Activated CD4-positive, alpha-beta memory T cell treated with anti-CD3 and anti-CD28 coated beads for 36 hours (primary cell): Measurements from ENCODE around the gene SLC27A3. TPM values are rescaled to one million over a fixed set of nuclear protein-coding genes. Genes with fewer than 3 reads are reported as not detected.

Source experiments
- CTCF ChIA-PET: fragments of 350-600 bp; sonication (Branson Sonifier 250); formaldehyde crosslinking; loops from one replicate; lab custom pipeline; 2021; ENCODE audit warnings: antibody characterized with exemption, inconsistent platforms; lab: Charles Lee
- POLR2A ChIA-PET: fragments of 350-600 bp; sonication (Branson Sonifier 250); formaldehyde crosslinking; loops from one replicate; lab custom pipeline; 2021; ENCODE audit warnings: antibody characterized with exemption; lab: Charles Lee
- DNase-seq: peaks from one replicate; pipeline ENCODE4 v3.0.0-alpha.2; 2020
- H3K27ac Mint-ChIP-seq: one replicate; pipeline ENCODE4 v1.8.0; 2021; ENCODE audit warnings: mixed read lengths
- H3K27me3 Mint-ChIP-seq: one replicate; pipeline ENCODE4 v1.8.0; 2021; ENCODE audit warnings: mixed read lengths
- H3K36me3 Mint-ChIP-seq: one replicate; pipeline ENCODE4 v1.8.0; 2021; ENCODE audit warnings: mixed read lengths
- H3K4me1 Mint-ChIP-seq: one replicate; pipeline ENCODE4 v1.8.0; 2021; ENCODE audit warnings: low read depth, mixed read lengths
- H3K4me3 Mint-ChIP-seq: one replicate; pipeline ENCODE4 v1.8.0; 2021; ENCODE audit warnings: mild to moderate bottlenecking, mixed read lengths
- H3K9me3 Mint-ChIP-seq: one replicate; pipeline ENCODE4 v1.8.0; 2021; ENCODE audit warnings: mixed read lengths
- intact Hi-C: fragments of 100-400 bp; cut with micrococcal nuclease; formaldehyde crosslinking; loops from one replicate; pipeline ENCODE4 v1.15.1; 2023
- total RNA-seq, 2 experiments: library from RNA; stranded (reverse); gene quantifications; one replicate each; pipeline ENCODE4 v1.2.3, GENCODE V29; 2021

Gene SLC27A3
- total RNA-seq, result 1 to 10 TPM; 5.9 to 7.8 TPM

GRCh38 chr1:153774780-153775457 is at the start of gene SLC27A3:
Gene SLC27A3, plus strand, starts transcription at chr1:153775407. Its CDS starts 91 bp downstream, at chr1:153775498.
- H3K4me1 Mint-ChIP-seq, result peaks cover 12% of the 10 kb centered on the region
- no peaks in the 10 kb centered on the region for H3K27me3 Mint-ChIP-seq
- no peaks in the 10 kb centered on the region for H3K9me3 Mint-ChIP-seq
- H3K27ac Mint-ChIP-seq, result peak within 1 kb of the TSS; percentile 42
- intact Hi-C loops, result loop anchor here (2.0 to 5.0 kb wide), 2 partner anchors 48 to 96 kb away; partner anchors contain the start of genes INTS3 and NPR1
- H3K4me3 Mint-ChIP-seq, result peak within 1 kb of the TSS; percentile 75
- DNase-seq, result no peak
- ChIA-PET CTCF (interaction anchor here (0.6 to 2.2 kb wide), 7 partner anchors 10 to 264 kb away, joined by 3 to 9 read pairs (median 4); partner anchors contain the start of gene RAB13), POLR2A (interaction anchor here (0.6 to 1.5 kb wide), 4 partner anchors 12 to 172 kb away, joined by 3 to 4 read pairs (median 4); partner anchors contain the start of gene DENND4B)
- peaks cover 3% of the 10 kb centered on the region for H3K36me3 Mint-ChIP-seq

GRCh38 chr1:153727463-153728304 is 47.5 kb upstream of the SLC27A3 start, which contains the start of gene INTS3:
Gene INTS3, plus strand, starts transcription at chr1:153728050. Its CDS starts 585 bp downstream, at chr1:153728635.
- H3K27ac Mint-ChIP-seq, result peak within 1 kb of the TSS; percentile 97
- peak; percentile 100 for DNase-seq
- ChIA-PET POLR2A (interaction anchor here (1.0 to 1.4 kb wide), 4 partner anchors 48 to 263 kb away, joined by 3 to 6 read pairs (median 3); partner anchors contain the start of genes CHTOP and RPS27), CTCF (interaction anchor here (0.7 to 1.5 kb wide), 3 partner anchors 21 to 56 kb away, joined by 3 to 4 read pairs (median 4); no protein-coding TSS in a partner anchor)
- H3K4me3 Mint-ChIP-seq, result peak within 1 kb of the TSS; percentile 95
- no peaks in the 10 kb centered on the region for H3K27me3 Mint-ChIP-seq
- intact Hi-C loops, result loop anchor here (1.0 to 5.0 kb wide), 5 partner anchors 50 to 263 kb away; partner anchors contain the start of genes GATAD2B, ILF2, RPS27 and S100A2
- H3K9me3 Mint-ChIP-seq, result no peaks in the 10 kb centered on the region
- peaks cover 39% of the 10 kb centered on the region for H3K4me1 Mint-ChIP-seq
- H3K36me3 Mint-ChIP-seq, result peaks cover 1% of the 10 kb centered on the region

GRCh38 chr1:153728305-153729066 is 46.7 kb upstream of the SLC27A3 start:
- ChIA-PET CTCF (interaction anchor here (0.6 to 1.5 kb wide), 4 partner anchors 28 to 55 kb away, joined by 3 to 5 read pairs (median 4); no protein-coding TSS in a partner anchor), POLR2A (interaction anchor here (0.6 to 1.4 kb wide), 5 partner anchors 47 to 262 kb away, joined by 3 to 6 read pairs (median 3); partner anchors contain the start of genes CHTOP and RPS27)
- DNase-seq, result peak; percentile 39
- Mint-ChIP-seq H3K27me3 (no peaks in the 10 kb centered on the region), H3K27ac (peak overlapping the region; percentile 97), H3K9me3 (no peaks in the 10 kb centered on the region), H3K4me3 (peak overlapping the region; percentile 95), H3K36me3 (peaks cover 1% of the 10 kb centered on the region), H3K4me1 (peaks cover 39% of the 10 kb centered on the region)
- intact Hi-C loops, result loop anchor here (5.0 kb wide), 2 partner anchors 49 to 161 kb away; partner anchors contain the start of genes S100A2 and SLC27A3

- DNase-seq, result no peak
- H3K27ac Mint-ChIP-seq, result peak overlapping the region; percentile 36
- H3K4me1 Mint-ChIP-seq, result peaks cover 49% of the 10 kb centered on the region
- intact Hi-C loops, result no loop called here
- H3K9me3 Mint-ChIP-seq, result no peaks in the 10 kb centered on the region
- POLR2A ChIA-PET, result interaction anchor here (0.5 kb wide), 1 partner anchor 11 kb away, joined by 4 read pairs; no protein-coding TSS in a partner anchor
- H3K36me3 Mint-ChIP-seq, result peaks cover 6% of the 10 kb centered on the region
- H3K27me3 Mint-ChIP-seq, result no peaks in the 10 kb centered on the region
- CTCF ChIA-PET, result interaction anchor here (1.5 kb wide), 1 partner anchor 53 kb away, joined by 3 read pairs; no protein-coding TSS in a partner anchor
- peak overlapping the region; percentile 1 for H3K4me3 Mint-ChIP-seq
Measured at GRCh38 chr1:153730468-153730988, 44.7 kb upstream of the SLC27A3 start.

- H3K27me3 Mint-ChIP-seq, result no peaks in the 10 kb centered on the region
- peaks cover 11% of the 10 kb centered on the region for H3K36me3 Mint-ChIP-seq
- H3K9me3 Mint-ChIP-seq, result no peaks in the 10 kb centered on the region
- H3K4me3 Mint-ChIP-seq, result no peak overlapping the region
- no peak overlapping the region for H3K27ac Mint-ChIP-seq
- intact Hi-C loops, result no loop called here
- ChIA-PET CTCF (interaction anchor here (1.5 kb wide), 1 partner anchor 15 kb away, joined by 5 read pairs; no protein-coding TSS in a partner anchor), POLR2A (interaction anchor here (0.5 kb wide), 1 partner anchor 66 kb away, joined by 3 read pairs; no protein-coding TSS in a partner anchor)
- H3K4me1 Mint-ChIP-seq, result peaks cover 43% of the 10 kb centered on the region
- DNase-seq, result no peak
Measured at GRCh38 chr1:153733970-153734369, 41.2 kb upstream of the SLC27A3 start.

- Mint-ChIP-seq H3K4me1 (peaks cover 37% of the 10 kb centered on the region), H3K4me3 (no peak overlapping the region), H3K36me3 (peaks cover 11% of the 10 kb centered on the region), H3K27ac (no peak overlapping the region), H3K27me3 (no peaks in the 10 kb centered on the region), H3K9me3 (no peaks in the 10 kb centered on the region)
- ChIA-PET POLR2A (no interaction called here), CTCF (interaction anchor here (1.5 to 1.8 kb wide), 2 partner anchors 14 kb away, joined by 5 to 8 read pairs; no protein-coding TSS in a partner anchor)
- DNase-seq, result no peak
- intact Hi-C loops, result no loop called here
Measured at GRCh38 chr1:153734396-153735089, 40.7 kb upstream of the SLC27A3 start.

GRCh38 chr1:153735090-153735420 is 40.2 kb upstream of the SLC27A3 start:
- intact Hi-C loops, result no loop called here
- H3K9me3 Mint-ChIP-seq, result no peaks in the 10 kb centered on the region
- CTCF ChIA-PET, result interaction anchor here (0.6 to 1.8 kb wide), 2 partner anchors 14 to 177 kb away, joined by 3 to 8 read pairs; no protein-coding TSS in a partner anchor
- H3K4me3 Mint-ChIP-seq, result no peak overlapping the region
- no peak overlapping the region for H3K27ac Mint-ChIP-seq
- H3K36me3 Mint-ChIP-seq, result peaks cover 11% of the 10 kb centered on the region
- POLR2A ChIA-PET, result no interaction called here
- H3K4me1 Mint-ChIP-seq, result peaks cover 33% of the 10 kb centered on the region
- H3K27me3 Mint-ChIP-seq, result no peaks in the 10 kb centered on the region
- DNase-seq, result no peak

- peaks cover 21% of the 10 kb centered on the region for H3K4me1 Mint-ChIP-seq
- ChIA-PET POLR2A (no interaction called here), CTCF (interaction anchor here (2.0 kb wide), 1 partner anchor 64 kb away, joined by 6 read pairs; the partner anchor contains the start of gene NPR1)
- H3K36me3 Mint-ChIP-seq, result peaks cover 34% of the 10 kb centered on the region
- H3K4me3 Mint-ChIP-seq, result no peak overlapping the region
- H3K9me3 Mint-ChIP-seq, result no peaks in the 10 kb centered on the region
- H3K27me3 Mint-ChIP-seq, result no peaks in the 10 kb centered on the region
- no peak for DNase-seq
- H3K27ac Mint-ChIP-seq, result no peak overlapping the region
- intact Hi-C loops, result no loop called here
Measured at GRCh38 chr1:153741986-153742385, 33.2 kb upstream of the SLC27A3 start.

GRCh38 chr1:153742411-153743142 is 32.6 kb upstream of the SLC27A3 start:
- peaks cover 33% of the 10 kb centered on the region for H3K36me3 Mint-ChIP-seq
- H3K27me3 Mint-ChIP-seq, result no peaks in the 10 kb centered on the region
- no peak for DNase-seq
- intact Hi-C loops, result no loop called here
- H3K4me1 Mint-ChIP-seq, result peaks cover 21% of the 10 kb centered on the region
- no peak overlapping the region for H3K4me3 Mint-ChIP-seq
- CTCF ChIA-PET, result interaction anchor here (2.0 kb wide), 1 partner anchor 65 kb away, joined by 6 read pairs; the partner anchor contains the start of gene NPR1
- POLR2A ChIA-PET, result no interaction called here
- H3K27ac Mint-ChIP-seq, result no peak overlapping the region
- no peaks in the 10 kb centered on the region for H3K9me3 Mint-ChIP-seq

- H3K36me3 Mint-ChIP-seq, result peaks cover 41% of the 10 kb centered on the region
- H3K9me3 Mint-ChIP-seq, result no peaks in the 10 kb centered on the region
- CTCF ChIA-PET, result interaction anchor here (1.4 kb wide), 1 partner anchor 52 kb away, joined by 4 read pairs; no protein-coding TSS in a partner anchor
- intact Hi-C loops, result no loop called here
- H3K4me3 Mint-ChIP-seq, result no peak overlapping the region
- peaks cover 24% of the 10 kb centered on the region for H3K4me1 Mint-ChIP-seq
- DNase-seq, result no peak
- POLR2A ChIA-PET, result no interaction called here
- no peaks in the 10 kb centered on the region for H3K27me3 Mint-ChIP-seq
- no peak overlapping the region for H3K27ac Mint-ChIP-seq
Measured at GRCh38 chr1:153745417-153745816, 29.8 kb upstream of the SLC27A3 start.
